ENCODE data around the gene NCOA7.
"Not testable (repeated sequence)": the region's sequence is repeated elsewhere in the genome, so short reads cannot be mapped to it uniquely, and the experiment has no call there.

The NCOA7 gene

DNA sequence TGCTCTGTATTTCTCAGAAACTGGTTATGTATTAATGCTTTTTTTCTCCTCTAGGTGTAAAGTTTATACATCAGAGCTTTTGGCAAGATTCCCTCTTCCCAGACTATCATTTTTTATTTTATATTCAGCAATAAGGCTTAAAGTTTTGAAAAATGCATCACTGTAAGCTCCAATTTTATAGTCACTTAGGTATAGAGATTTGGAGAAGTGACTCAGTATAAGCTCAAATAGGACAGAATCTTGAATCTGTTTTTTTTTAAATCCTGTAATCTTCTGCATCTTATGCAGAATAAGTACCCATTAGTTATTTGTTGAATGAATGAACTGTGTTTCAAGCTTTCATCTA lies 1.0 kb downstream of the NCOA7 start:
- DNase-seq = no peak

DNA sequence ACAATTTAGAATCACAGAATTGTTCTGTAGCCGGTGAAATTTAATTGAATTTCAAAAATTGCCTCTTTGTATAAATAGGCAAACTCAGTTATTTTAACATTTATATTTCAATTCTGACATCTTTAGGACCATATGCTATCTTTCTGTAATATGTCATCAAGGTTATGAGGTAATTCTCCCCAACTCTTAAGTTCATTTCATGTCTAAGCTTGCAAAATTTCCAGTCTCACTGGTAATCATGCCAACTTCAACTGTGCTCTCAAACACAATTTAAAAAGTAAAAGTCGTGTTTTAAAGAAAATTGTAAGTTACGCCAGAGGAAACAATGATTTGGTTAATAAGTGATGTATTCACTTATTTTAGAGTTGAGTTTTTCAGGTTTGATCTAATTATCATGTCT lies 1.4 kb downstream of the NCOA7 start:
- peak in 1 of 3 donors; percentile 49 for DNase-seq

DNA sequence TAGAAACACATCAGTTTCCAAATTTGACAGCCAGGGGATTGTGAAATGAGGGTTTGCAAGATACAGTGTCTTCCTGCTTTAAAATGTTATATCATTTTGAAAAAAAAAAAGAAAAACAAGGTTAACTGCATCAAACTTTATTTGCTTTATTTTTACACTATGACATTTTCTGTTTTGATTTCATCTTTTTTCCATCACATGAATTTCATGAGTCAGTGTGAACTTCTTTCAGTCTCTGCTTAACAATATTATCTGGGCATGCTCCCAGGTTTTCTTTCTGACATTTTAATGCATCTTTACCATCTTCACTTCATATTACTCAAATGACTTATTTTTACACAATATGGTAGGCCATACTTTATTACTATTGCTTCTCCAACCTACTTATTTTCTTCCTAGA lies 1.9 kb downstream of the NCOA7 start:
- peak; percentile 22 to 79 (median 52) for DNase-seq

DNA sequence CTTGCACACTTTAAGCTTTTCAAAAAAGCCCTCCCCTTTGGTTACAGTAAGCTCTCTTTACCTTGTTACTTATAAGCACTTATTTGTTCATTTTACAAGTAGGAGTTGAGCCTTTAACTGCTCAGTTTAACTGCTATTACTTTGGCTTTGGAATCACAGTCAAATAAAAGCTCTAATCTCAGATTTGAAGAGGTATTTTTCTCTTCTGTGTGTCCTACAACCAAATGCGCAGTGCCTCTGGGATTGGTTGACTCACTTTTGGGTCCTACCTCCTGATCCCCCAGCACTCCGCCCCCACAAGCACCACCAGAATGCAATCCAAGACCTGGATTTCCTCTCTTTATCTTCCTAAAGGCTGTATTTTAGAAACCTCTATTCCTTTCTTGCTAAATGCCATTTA lies 2.5 kb downstream of the NCOA7 start:
- DNase-seq = no peak

DNA sequence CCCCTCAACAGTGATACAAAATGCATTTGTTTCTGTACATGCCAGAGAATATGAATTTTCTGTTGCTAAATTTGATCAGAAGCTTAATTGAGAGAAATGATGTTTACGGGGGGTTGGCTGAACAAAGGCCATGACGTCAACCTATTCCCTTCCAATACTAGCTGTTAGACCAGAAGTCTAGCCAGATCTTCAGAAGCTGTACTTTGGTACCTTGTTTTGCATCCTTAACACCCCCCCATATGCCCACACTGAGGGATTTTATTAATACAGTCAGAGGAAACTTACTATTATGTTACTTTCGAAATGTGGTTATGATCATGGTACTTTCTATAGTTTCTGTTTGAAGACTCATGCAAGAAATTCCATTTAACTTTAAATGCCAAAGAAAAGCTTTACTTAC lies 3.1 kb downstream of the NCOA7 start:
- peak; percentile 32 to 75 (median 46) for DNase-seq

DNA sequence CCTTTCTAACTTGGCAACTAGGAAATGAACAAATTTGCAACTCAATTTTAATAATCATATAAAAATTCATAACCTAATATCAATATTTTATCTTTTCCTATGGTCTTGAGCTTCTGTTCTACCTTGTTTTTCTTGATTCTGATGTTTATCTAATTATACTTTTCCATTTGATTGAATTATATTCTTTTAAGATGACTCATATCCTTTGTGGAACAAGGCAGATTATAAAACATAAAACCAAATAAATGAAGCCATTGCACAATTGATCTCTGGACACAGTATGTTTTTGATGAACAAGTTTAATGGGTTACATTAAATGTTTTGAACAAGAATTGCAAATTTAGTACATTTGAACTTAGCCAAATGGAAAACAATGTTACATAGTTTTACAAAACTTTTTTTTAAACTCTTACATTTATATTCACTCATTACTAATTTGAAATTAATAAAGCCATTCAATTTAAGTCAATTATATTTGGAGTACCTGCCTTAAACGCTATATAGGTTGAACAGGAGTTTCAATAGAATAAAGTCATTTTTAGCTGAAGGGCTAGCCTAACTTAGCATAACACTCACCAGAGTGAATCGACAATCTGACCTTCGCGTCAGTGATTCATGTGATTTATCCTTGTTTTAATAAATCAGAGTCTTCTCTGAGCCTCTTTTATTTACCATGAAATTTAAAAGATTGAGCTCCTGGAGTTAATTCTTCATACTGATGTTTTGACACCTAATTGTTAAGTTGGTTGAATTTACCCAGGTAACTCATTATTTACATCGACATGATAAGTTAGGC lies 3.8 kb downstream of the NCOA7 start:
- DNase-seq = no peak

DNA sequence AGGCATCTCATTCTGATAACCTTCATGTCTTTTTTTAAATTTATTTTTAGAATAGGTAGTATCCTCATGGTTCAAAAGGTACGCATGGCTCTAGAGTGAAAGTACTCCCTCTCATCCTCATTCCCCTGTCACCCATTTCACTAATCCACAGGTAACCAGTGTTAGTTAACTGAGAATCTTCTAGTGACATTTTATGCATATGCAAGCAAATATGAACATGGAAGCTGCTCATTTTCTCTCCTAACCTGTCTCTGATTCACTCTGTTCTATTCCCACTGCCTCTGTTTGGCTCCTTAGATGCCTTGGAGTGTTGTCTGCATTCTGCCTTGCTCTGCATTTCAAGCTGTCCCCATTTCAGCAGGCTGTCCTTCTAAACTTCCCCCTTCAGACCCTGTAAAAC lies 4.5 kb downstream of the NCOA7 start:
- DNase-seq = no peak

DNA sequence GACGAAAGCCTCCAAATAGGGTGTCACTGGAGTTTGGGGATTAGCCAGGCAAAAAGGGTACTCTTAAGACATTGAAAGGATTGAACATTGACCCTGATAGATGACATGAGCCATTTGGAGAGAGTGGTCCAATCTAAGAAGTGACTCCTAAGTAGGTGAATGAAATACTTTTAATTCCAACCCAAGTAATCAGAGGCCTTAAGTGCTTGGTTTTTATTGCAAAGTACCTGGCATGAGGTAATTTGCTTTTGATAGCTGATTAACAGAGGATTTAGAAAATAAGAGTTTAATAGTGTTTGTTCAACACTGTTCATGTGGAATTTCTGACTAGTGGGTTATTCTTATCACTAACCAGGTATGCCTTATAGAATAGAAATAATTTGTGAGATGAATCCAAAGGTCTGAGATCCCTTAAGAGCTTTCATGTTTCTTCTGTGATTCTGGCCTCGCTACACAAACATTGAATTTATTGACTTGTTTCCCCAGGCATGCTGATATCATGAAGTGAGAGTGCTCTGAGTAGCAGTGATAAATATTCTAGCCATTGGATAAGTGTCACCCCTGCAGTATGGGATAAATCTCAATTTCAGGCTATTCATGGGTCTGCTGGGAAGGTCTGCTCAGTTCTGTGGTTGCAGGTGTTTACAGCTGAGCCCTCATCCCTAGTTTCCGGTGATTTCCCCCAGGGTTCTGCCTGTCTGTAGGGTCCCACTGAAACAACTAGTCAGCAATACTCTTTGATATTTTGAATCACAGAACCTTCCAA lies 6.5 kb downstream of the NCOA7 start:
- no peak for DNase-seq

DNA sequence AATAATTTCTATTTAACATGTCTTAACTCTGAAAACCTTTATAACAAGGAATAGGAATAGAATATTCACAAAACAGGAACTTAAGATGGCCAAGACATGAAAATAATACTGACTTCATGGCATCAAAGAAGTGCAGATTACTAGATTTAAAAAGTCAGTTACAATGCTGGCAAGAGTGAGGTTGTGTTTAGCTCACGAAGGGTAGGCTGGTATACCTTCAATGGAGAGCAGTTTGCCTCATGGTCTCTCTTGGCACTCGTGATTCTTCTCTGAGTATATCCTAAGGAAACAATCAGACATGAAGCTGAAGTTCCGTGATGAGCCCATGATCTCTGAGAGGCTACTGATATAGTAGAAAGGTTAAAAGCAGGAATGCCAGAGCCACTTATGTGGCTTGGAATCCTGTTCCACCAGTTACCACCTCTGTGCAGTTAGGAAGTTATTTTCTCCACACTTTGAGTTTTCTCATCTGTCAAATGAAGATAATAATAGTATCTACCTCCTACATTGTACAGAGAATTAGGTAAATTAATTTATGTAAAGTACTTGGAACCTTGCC lies 7.2 kb downstream of the NCOA7 start:
- no peak for DNase-seq

DNA sequence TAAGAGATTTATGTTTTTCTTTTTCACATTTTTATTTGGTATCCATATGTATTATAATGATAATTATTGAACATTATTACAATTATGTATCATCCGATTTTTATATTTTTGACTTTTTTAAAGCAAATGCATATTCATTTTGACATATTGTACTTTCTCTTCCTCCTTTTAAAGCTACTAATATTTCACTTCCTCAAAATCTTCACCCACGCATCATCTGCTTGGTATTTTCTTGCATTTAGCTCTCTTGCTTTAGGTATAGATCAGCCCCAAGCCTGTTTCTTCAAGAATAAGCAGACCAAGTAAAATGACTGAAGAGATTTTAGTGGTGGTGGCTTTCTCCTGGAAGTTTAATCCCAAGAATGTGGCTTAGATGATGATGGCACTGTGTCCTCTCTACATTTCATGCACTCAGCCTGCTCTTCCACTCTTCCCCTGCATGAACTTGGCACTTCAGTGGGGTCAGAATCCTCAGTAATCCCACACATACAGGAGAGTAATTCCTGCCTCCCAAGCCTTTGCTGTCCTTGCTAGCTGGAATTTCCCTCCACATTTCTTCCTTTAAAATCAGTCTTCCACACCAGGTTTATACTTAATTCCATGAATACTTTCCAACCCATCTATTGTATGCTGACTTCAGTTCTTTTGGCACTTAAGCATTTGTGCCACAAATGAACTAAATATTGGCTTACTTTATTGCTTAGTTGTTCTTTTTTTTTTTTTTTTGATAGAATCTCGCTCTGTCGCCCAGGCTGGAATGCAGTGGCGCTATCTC lies 8.2 kb downstream of the NCOA7 start:
- DNase-seq = peak; percentile 72 to 92 (median 88)

DNA sequence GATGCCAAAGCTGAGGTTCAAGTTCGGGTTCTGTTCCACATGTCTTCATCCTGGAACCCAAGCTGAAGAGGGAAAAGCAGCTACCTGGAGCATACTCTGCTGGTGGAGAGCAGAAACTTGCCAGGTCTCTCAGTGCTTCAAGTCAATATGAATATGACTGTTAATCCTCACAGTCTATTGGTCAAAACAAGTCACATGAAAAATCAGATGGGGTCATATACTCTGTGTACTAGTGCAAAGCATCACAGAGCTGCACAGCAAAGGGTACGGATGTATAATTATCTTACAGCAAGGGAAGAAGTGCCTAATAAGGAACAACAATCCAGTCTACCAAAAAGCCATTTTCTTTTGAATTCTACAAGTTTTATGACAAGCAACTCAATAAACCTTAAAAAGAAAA lies 11.6 kb downstream of the NCOA7 start:
- DNase-seq = no peak

DNA sequence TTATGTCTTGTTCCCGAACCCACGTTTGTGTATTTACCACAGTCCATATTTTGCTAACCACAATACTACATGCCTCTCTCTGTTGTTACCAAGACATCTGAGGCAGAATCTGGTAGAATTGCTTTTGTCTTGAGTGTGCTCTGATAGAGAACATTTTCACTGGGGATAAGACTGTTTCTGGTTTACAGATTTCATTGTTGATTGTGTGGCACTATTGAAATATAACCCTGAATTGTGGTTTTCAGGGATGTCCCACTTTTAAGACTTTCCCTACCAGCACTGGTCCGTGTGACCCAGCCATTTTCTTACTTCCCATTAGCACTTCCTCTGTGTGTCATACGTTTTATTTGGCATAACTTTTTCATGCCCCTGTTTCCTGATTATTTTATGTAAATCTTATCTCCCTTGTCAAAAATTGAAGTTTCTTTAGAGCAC lies 12.2 kb downstream of the NCOA7 start:
- DNase-seq = peak; percentile 69 to 84 (median 77)

DNA sequence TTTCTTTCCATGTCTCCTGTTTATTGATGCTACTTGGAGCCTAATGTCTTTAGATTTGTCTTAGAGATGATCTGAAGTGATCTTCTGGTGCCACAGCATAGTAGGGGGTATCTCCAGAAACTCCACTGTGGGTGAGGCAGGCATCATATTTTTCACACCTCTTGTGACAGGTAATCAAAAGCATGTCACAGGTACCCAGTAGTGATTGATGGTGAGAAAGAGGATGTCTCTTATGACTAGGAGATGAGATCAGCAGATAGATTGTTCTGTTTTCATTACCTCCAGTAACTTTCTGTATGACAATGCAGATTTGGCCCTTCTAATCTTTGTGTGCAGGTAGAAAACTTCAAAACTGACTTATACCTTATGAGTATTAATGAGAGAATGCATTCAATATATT lies 13.5 kb downstream of the NCOA7 start:
- no peak for DNase-seq

DNA sequence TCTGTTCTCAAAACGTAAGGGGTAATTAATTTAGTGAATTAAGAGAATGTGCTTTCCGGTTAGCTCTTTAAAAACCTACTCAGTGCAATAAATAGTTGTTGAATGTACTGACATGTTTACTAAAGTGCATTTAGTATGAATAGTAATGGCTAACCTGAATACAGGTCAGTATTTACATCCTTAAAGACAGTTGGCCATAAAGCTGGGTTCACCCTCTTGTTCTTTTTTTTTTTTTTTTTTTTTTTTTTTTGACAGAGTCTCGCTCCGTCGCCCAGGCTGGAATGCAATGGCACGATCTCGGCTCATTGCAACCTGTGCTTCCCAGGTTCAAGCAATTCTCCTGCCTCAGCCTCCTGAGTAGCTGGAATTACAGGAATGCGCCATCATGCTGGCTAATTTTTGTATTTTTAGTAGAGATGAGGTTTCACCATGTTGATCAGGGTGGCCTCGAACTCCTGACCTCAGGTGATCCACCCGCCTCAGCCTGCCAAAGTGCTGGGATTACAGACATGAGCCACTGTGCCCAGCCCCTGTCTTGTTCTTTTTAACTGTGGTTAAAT lies 14.2 kb downstream of the NCOA7 start:
- DNase-seq = not testable (repeated sequence)

DNA sequence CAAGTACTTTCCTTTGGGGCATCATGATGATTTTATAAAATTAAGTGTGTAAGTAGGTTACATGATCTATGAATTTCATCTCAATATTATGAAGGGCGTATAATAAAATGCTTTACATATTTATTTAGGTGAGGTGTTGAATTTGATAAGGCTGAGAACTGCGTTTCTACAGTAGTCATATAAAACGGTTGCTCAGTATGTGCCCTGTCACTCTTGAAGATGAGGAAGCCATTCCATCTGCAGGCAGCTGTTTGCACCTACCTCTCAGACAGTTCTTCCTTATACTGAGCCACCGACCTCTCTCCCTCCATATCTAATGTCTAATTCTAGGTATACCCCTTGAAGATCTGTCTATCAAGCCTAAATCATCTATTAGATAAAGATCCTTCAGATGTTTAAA lies 16.1 kb downstream of the NCOA7 start:
- no peak for DNase-seq

DNA sequence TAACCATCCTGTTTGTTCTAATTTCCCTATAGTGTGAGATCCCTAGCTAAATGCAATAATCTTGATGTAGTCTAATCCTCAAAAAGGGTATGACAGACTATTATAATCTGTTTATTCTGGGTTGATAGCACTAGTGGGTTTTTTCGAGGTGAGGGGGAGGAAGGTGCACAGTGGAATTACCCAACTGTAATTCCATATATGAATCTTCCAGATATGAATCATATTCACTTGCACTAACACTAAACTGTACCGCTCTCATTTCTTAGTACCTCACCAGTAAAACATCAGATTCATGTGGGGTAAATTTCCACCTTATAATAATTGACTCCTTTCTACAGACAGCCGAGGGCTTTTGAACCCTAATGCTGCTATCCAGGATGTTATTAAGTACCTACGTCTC lies 16.5 kb downstream of the NCOA7 start:
- DNase-seq = no peak

DNA sequence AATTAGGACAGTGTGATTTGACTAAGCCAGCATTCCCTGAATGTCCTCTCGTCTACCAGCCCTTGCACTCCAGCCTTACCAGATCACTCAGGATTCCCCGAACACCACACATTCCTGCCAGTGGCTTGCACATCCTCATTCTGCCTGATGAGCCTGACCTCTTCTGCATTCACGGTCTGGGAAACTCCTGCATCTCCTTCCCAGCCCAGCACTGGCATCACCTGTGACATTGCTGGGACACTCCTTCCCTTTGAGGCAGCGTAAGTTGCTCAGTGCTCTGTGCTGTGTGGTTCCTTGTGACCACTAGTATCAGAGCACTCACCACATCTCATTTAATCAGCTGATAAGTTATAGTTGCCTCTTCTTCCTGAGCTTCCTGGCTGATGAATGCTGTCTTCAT lies 17.3 kb downstream of the NCOA7 start:
- no peak for DNase-seq

DNA sequence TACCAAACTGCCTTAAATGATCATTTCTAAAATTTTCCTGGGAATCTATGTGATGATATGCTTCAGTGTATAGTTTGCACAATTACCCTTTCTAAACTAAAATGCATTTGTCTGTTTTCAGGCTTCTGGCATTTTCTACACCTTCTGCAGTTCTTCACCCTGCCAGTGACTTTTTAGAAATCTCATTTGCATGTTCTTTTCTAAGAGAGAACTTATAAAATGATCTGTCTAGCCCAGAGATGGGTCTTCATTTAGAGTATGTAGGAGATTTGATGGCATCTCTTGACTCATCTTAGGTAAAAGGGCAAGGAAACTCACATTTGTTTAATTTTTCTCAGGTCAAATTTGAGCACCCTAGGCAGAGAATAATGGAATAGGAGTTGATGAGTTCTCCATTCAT lies 17.8 kb downstream of the NCOA7 start:
- no peak for DNase-seq

DNA sequence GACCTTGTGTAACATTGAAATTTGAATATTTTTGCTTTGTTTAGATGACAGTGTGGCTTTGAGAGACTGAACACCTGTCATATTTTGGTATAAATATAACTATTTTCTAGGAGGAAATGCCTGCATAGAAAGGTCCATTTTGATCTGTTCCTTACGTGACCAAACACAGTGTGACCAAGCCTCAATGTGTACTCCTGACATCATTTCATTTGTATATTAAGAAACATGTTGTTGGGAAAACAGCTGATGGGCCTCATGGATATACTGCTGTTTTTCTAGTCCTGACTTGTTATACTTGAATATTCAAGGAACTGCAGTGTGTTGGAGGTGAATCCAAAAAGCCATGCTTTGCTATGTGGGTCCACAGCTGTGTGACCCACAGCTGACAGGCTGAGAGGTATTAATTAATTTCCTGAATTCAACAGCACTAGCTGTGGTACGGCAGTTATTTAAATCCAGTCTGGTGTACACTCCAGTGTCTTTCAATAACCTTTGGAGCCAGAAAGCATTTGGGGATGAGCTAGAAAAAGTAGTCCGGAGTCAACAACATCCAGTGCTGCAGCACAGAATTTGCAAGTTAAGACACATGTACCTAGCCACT lies 18.9 kb downstream of the NCOA7 start:
- DNase-seq = peak in 1 of 3 donors; percentile 53

DNA sequence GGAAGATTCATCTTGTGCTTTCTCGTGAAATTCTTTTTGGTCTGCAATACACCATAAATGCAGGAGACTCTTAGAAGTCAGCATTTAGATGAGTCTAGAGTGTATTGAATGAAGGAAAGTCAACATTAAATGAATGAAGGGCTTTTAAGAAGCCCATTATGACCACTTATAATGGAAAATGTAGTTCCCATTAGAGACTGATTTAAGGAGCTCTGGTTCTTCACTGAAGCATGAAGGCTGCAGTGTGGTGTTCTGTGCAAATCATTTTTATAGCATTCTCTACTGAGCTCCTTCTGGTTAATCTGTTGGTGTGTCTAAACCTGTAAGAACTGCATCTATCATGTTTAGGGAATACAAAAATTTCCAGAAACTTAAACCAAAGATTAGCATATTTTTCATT lies 19.7 kb downstream of the NCOA7 start:
- no peak for DNase-seq

DNA sequence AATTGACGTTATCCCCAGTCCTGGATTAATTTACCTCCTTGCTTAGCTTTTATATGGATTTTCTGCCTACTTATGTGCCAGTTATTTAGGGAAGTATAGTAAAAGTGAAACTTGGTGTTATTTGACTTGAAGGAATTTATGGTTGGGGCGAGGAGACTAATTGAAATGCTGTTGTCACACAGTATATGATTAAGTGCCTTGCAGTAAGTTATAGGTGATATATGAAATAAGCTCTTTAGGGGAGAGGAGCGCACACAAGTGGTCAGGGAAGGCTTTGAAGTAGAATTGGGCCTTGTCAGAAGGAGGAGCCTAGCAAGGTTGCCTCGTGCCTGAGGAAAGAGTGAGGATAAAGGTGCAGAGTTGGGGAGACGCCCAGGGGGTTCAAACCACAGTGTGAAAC lies 20.5 kb downstream of the NCOA7 start:
- DNase-seq = peak; percentile 44 to 81 (median 74)
